HL-60/S4 treated with phorbol 12-myristate 13-acetate at 8.2 ng/mL for 4 days and 3 days (cell line): Measurements from ENCODE around the gene EBP.

Experiments
- in situ Hi-C: fragments of 300-500 bp; cut with MboI; formaldehyde crosslinking; loops from 2 replicates; pipeline ENCODE4 v1.15.0; 2022; ENCODE audit warnings: low sequenced_read_pairs

Gene EBP

DNA sequence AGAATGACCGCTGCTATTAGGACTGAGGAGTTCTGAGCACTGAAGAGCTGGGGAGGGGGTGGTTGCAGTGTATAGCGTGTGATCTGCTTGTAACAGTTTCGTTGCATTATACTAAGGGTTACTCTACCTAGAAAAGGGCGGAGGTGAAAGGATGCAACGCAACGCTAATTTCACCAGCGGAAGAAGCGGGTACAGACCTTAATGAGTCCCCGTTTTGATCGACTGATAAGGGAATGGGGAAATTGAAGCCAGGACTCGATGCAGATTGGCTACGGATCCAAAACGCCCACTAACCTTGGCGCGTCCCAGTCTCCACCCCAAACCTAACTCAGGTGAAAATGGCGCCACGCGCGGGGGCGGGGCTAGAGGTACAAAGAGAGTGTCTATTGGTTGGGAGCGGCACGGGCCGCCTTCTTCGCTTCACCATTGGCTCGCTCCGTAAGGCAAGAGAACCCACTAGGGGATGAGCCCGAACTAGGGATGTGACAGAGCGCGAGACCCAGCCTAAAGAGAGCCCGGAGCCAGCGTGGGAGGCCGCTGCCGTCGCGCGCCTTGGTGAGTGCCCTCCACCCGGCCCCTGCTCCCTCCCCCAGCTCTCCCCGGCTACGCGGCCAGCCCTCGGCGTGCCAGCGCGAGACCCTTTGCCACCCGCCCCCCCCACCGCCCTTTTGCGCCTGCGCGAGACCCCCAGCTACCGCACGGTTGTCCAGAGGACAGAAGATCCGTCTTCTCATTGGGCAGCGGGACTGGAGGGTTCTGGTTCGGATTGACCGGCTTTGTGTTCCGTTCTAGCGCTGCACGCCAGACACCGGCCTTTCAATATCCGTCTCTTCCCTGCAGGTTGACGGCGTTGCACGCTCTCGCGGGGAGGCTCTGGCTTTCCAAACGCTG is at the start of gene EBP:
Gene EBP (plus strand): TSS at position 456 of the 891 bp plus-strand sequence. CDS start 1,964 bp downstream, outside the sequence.
- in situ Hi-C loops, result no loop called here

DNA sequence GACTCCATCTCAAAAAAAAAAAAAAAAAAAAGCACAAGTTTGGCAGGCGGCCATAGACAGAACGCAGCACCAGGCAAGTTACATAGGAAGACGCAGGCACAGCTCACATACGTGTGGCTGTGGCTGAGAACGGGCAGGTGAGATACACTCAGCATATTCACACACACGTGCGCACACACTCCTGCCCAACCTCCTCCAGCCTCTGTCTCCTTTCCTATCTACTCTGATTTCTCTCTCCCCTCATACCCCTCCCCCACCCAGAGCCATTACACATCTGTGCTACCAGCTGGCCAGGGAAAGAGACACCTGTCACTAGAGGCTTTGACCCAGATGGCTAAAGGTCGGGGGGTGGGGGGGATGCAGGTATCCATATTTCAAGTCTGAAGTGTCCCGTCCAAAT is 49.4 kb upstream of the EBP start:
- in situ Hi-C loops, result no loop called here

DNA sequence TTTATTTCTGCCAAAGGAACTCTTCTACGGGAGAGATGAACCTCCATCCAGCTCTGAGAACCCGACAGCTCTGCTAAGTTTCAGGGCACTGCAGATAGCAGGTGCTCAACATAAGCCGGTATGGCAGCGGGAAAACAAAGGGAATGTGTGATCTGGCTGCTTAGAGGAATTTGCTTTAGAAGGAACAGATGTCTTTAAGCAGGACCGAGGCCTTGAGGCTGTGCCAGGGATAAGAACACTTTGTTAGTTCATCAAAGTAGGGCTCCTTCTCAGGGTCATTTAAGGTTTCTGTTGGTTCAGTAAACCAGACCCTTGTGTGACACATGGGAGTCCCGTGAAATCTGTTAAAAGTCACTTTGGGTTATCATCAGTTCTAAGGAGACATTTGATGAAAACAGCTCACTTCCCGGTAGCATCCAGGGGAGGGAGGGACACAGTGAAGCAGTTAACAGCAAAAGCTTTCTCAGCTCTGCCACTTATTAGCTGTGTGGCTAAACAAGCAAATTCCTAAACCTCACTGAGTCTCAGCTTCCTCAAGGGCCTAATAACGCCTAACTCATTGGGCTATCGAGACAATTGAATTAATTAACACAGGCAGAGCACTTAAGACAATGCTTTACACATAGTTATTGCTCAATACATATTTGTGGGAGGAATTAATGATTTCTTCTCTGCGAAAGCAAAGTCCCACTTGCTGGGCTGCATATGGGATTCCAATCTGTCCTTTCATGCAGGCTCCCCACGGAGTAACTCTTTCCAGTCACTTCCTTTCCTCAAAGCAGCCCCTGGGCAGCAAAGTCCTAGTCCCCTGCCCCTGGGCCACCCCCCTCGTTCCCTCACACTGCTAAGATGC is 48.5 kb upstream of the EBP start:
- in situ Hi-C loops, result no loop called here

DNA sequence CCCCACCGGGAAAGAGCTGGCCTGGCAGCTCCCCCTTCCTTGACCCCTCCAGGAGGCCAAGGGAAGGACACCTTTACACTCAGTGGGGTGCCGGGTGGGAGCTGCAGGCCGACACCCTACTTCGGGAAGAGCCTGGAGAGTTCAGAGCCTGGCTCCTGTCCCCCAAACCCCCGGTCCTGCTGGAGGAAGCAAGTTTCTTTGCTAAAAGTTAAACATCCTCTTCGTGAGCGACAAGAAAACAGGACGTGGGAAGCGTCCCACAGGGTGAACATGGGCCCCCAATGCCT is 48.0 kb upstream of the EBP start:
- in situ Hi-C loops, result no loop called here

DNA sequence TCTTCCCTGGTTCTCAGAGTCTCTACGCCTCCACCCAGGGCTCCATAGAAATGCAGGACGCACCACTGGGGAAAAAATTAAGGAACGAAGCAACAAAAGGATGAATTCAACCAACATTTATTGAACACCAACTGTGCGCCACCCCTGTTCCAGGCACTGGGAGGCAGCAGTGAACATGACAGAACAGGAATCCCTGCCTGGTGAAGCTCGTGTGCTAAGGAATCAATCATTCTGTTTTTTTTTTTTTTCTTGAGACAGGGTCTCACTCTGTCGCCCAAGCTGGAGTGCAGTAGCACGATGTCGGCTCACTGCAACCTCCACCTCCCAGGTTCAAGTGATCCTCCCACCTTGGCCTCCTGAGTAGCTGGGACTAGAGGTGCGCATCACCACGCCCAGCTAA is 47.5 kb upstream of the EBP start:
- in situ Hi-C loops, result no loop called here

DNA sequence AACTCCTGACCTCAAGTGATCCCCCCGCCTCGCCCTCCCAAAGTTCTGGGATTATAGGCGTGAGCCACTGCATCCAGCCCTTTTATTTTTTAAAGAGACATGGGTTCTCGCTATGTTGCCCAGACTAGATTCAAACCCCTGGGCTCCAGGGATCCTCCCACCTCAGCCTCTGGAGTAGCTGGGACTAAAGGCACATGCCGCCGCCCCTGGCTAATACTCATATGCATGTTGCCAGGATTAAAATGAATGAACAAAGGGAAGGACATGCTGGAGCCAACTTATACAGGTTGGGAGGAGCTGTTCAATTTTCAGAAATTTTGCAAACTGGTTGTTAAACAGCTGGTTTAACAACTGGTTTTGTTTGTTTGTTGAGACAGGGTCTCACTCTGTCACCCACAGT is 47.0 kb upstream of the EBP start:
- in situ Hi-C loops, result no loop called here

DNA sequence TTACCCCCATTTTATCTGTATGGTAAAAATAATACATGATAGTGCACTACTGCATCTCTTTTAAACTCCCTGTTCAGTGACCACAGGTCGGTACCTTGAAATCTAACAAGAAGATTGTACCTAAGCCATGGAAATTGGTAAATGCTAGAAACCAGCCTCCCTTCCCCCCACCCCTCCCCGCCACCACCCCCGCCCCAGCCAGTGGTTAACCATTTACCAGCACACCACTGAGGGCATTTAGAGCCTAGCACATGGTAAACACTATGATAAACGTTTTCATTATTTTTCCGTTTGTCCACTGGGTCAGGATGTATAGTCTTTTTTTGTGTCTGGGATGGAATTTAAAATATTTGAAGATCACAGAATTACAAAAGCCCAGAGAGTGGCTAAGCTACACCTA is 46.3 kb upstream of the EBP start:
- in situ Hi-C loops, result no loop called here

DNA sequence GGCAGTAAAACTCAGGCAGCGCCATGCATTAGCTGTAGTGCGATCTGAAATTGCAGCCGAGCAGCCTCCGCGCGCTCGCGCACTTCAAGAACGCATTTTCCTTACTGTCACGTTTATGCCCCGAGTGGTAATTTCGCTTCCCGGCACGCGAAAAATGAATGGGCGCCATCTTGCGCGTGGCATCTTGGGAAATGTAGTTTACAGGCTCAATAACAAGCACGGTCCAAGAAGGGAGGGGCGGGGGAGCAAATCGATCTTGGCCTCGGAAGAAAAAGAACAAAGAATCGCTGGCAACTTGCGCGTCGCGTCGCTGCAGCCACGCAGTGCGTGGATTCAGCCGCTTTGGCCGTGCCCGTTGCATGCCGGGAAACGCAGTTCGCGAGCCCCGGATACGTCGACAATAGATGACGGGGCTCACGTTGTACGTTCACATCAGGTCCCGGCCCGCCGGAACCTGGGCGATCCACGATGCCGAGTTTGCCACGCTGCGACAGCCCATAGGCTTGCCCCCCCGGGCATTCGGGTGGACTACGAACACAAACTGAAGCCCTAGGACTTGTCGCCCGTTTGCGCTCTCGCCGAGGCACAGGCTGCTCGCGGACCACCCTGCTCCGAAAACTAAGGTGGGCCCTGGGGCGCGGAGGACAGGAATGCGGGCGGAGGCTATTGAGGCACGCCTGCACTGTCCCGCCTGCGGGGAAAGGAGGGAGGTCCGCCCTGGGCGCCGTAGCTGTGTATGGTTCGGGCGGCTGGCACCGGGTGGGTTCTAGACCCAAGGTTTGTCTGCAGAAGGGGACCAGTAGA is 45.6 kb upstream of the EBP start, which contains the start of gene FTSJ1:
Gene FTSJ1 (plus strand): TSS at position 426 of the 804 bp plus-strand sequence. CDS start 1,849 bp downstream, outside the sequence.
- in situ Hi-C loops, result no loop called here

DNA sequence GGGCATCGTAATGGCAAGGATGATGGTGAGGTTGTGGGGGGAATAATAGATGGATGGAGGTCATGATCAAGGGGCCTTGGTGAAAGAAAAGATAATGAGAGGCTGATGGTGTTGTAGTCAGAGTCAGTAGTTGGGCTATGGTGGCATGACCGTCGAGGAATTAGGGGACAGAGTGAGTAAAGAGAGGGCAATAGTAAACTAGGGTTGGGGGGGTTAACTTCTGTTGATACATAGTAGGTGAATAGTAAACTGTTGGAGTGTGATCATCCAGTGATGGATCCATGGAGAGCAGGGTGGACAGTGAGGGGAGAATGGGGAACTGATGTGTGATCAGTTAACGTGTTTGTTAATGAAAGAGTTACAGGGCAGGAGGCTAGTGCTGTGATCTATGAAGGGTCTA is 44.7 kb upstream of the EBP start:
- in situ Hi-C loops, result no loop called here

DNA sequence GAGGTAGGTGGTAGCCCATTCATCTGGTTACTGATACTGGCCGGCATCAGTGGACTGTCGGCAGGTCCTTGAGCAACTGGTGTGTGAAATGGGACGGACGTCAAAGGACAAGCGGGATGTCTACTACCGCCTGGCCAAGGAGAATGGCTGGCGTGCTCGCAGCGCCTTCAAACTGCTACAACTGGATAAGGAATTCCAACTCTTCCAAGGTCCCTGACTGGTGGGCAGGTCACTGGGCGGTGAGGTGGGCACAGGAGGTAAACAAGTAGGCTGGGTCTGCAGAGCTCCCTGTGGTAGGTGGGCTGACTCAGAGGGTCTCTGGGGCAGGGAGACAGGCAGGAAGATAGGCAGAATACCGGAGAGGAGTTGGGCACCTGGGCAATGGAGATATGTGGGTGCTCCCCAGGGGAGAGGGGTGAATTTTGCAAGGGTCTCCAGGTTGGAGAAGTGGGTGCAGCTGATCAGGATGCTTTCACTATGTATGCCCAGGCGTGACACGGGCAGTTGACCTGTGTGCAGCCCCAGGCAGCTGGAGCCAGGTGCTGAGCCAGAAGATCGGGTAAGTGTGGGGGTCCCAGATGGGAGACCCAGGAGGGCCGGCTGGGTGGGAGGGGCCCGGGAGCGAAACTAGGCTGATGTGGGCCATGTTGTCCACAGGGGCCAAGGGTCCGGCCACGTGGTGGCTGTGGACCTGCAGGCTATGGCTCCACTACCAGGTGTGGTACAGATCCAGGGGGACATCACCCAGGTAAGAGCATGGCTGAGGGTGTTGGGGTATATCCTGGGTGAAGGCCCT is 43.5 kb upstream of the EBP start:
- in situ Hi-C loops, result no loop called here

DNA sequence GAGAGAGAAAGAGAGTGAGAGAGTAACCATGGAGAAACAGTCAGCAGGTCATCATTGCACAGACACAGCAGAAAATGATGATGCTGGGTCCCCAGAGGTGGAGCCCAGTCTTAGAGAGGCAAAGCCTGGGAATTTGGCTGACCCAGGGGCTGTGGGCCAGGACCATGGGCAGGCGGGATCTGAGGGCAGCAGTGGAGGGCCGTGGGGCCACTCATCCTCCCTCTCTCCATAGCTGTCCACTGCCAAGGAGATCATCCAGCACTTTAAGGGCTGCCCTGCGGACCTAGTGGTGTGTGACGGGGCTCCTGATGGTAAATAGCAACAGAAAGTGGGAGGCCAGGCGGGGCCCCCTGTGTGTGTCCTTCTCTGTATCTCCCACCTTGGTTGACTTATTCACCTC is 42.8 kb upstream of the EBP start:
- in situ Hi-C loops, result no loop called here

DNA sequence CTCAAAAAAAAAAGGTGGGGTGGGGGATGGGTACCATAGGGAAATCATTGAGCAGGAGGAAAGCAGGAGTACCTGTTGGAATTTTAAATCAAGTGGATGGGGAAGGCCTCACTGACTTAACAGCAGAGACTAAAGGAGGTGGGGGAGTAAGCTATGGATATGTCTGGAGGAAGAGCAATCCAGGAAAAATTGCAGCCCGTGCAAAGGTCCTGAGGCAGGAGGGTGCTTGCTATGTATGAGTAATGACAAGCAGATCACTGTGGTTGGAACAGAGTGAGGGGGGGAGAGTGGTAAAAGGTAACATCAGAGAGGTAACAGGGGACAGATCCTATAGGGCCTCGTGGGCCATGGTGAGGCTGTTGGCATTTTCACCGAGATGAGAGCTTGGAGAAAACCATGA is 41.5 kb upstream of the EBP start:
- in situ Hi-C loops, result no loop called here

DNA sequence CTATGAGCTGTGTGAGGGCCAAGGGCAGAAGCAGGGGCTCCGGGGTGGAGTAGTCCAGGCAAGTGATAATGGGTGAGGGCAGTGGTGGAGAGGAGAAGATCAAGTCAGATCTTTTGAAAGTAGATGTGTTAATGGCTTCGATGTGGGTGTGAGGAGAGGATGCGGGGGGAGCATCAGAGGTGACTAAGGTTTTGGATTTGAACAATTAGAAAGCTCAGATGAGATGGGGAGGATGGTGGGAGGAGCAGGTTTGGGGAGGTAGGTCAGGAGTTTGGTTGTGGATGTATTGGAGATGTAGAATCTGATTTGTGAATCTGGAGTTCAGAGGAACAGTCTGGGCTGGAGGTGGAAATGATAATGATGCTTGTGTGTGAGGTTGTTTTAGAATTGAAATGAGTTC is 41.0 kb upstream of the EBP start:
- in situ Hi-C loops, result no loop called here

DNA sequence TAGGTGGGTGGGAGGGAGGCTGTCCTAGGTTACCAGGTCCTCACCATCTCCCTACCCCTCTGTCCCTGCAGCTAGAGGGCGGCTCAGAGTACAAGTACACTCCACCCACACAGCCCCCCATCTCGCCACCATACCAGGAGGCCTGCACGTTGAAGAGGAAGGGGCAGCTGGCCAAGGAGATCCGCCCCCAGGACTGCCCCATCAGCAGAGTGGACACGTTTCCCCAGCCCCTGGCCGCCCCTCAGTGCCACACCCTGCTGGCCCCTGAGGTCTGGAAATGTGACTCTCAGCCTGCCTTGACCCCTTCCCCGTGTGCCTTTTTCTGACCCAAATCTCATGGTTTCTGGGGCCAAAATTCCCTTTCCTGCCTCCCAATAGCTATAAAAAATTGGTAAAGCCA is 39.1 kb upstream of the EBP start:
- in situ Hi-C loops, result no loop called here

DNA sequence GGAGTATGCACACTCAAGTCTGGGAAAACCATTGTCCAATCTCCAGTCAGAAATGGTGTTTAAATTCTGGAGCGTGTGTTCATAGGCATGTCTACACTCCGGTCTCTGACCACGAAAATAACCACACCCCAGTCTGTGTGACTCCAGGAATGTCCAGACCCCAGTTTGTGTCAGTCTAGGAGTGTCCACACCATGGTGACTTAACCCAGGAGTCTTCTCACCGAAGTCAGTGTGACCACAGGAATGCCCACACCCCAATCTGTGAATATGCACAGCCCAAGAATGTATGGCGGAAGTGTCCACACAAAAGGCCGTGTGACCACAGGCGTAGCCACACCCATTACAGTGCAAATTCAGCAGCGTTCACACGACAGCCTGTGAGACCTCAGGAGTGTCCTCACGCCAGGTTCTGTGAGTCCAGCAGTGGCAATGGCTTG is 34.2 kb upstream of the EBP start:
- in situ Hi-C loops, result no loop called here

DNA sequence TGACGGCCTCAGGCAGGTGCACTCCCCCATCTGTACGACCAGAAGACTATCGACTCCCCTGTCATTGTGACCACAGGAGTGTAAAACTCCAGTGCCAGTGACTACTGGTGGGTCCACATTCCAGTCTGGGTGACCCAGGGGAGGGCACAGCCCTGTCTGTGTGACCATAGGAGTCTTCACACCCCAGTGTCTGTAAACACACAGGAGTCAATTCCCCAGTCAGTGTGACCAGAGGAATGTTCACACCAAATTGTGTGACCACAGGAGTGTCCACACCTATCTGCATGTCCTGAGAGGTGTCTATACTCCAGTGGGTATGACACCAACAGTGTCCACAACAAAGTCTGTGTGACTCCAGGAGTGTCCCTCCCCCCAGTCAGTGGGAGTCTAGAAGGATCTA is 33.6 kb upstream of the EBP start:
- in situ Hi-C loops, result no loop called here

DNA sequence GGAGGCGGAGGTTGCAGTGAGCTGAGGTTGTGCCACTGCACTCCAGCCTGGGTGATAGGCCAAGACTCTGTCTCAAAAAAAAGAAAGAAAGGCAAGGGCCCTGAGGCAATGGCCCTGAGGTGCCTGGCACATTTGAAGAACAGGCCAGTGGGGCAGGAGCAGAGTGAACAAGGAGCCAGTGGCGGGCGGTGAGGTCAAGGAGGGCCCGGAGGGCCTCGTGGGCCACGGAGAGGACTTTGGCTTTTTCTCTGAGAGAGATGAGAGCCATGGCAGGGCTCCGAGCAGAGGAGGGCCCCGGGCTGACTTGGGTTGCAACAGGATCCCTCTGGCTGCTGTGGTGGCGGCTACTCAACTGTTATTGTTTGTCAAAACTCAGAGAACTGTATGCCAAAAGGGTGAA is 32.3 kb upstream of the EBP start:
- in situ Hi-C loops, result no loop called here

DNA sequence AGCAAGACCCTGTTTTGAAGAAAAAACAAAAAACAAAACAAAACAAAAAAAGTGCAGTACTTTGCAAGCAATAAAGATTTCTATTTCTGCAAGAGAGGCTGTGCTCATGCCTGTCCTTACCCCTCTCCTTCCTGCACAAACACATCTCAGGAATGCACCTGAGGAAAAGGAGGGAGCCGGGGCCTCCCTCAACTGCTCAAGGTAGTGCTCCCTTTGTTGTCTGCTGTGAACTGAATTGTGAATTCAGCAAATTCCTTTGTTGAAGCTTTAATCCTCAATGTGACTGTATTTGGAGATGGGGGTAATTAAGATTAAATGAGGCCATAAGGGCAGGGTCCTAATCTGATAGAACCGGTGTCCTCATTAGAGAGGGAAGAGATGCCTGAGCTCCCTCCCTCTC is 31.7 kb upstream of the EBP start:
- in situ Hi-C loops, result no loop called here

DNA sequence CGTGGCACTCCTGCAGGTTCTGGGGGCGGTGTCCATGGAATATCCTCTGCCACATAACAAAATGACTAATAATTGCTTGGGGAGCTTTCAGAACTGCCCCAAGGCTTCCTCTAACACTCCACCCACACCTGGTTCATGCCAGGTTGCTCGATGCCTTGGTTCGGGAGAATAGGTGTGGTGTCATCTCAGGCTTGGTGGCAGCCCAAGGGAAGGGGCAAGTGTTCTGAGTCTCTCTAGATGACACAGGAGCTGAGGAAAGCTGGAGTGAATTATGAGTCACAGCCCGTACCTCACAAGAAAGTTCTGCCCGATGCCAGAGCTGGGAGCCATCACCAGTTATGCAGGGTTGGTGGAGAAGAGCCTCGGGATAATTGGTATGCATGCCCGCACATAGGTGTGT is 30.9 kb upstream of the EBP start:
- in situ Hi-C loops, result no loop called here

DNA sequence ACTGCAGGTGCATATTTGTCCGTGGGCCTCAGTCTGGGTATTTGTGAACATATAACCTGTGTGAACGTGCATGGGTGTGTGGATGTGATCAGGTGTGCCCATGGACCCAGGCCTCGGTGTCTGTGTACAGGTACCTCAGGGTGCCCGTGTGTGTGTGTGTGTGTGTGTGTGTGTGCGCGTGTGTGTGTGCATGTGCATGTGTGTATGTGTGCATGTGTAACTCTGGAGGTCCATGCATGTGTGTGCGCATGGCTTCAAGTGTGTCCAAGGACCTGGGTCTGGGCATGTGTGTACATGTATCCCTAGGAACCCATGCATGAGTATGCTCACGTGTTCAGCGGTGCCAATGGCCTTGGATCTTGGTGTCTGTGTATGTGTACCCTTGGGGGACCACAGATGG is 29.8 kb upstream of the EBP start:
- in situ Hi-C loops, result no loop called here
